PC-3 (cell line): ENCODE data around the gene BAZ2B.

Experiments used
- EZH2 ChIP-seq: fragments of 300-600 bp; sonication (generic); IDR thresholded peaks from one replicate; pipeline ENCODE4 v1.6.1; 2017; ENCODE audit warnings: antibody characterized with exemption, mild to moderate bottlenecking, low read length; ENCODE audit not compliant: unreplicated experiment
- TF ChIP-seq, protein P1 (sequence below): fragments of 300-600 bp; sonication (generic); conservative IDR thresholded peaks from 2 replicates; pipeline ENCODE4 v1.5.1; 2017; ENCODE audit warnings: antibody characterized with exemption, low read depth, mild to moderate bottlenecking, low read length

DNA sequence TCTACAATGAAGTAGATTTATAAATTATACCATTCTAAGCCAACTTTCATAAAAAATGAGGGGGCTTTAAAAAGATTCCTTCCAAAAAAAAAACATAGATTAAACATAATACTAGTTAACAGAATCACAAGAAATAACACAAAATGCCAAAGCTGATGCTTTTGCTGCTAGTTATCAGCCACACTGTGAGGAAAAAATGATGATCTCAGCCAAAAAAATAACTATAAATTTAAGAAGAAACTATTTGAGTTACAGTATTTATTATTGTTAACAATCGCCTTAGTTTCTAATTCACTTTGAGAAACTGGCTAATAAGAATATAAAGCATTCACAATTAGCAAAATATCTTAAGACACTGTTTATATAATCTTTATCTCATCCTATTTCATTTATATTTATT, 27.1 kb downstream of the BAZ2B start:
- TF ChIP-seq, protein P1, sequence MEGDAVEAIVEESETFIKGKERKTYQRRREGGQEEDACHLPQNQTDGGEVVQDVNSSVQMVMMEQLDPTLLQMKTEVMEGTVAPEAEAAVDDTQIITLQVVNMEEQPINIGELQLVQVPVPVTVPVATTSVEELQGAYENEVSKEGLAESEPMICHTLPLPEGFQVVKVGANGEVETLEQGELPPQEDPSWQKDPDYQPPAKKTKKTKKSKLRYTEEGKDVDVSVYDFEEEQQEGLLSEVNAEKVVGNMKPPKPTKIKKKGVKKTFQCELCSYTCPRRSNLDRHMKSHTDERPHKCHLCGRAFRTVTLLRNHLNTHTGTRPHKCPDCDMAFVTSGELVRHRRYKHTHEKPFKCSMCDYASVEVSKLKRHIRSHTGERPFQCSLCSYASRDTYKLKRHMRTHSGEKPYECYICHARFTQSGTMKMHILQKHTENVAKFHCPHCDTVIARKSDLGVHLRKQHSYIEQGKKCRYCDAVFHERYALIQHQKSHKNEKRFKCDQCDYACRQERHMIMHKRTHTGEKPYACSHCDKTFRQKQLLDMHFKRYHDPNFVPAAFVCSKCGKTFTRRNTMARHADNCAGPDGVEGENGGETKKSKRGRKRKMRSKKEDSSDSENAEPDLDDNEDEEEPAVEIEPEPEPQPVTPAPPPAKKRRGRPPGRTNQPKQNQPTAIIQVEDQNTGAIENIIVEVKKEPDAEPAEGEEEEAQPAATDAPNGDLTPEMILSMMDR = no peak
- no peak for TF ChIP-seq EZH2
